HEK293 (cell line): Measurements from ENCODE around the gene CLIC3.

Source experiments
- CTCF ChIA-PET: fragments of 350-600 bp; formaldehyde crosslinking; extraction: SDS; loops from one replicate; lab custom pipeline; 2021; ENCODE audit warnings: antibody characterized with exemption; lab: Yijun Ruan, JAX
- POLR2A ChIA-PET: fragments of 300-600 bp; formaldehyde crosslinking; extraction: SDS; loops from one replicate; lab custom pipeline; 2020; ENCODE audit warnings: antibody characterized with exemption, inconsistent platforms; lab: Yijun Ruan, JAX
- H3K27ac ChIP-seq: fragments of 200-500 bp; sonication (Bioruptor generic); 2 replicates; pipeline ENCODE4 v1.5.1; 2014; ENCODE audit warnings: low read depth, low read length, control low read depth, inconsistent platforms; ENCODE audit errors: extremely low read depth
- H3K36me3 ChIP-seq, 2 experiments: fragments of 200-500 bp in 1 of 2; sonication (Bioruptor generic) in 1 of 2; 1 replicate in 1 of 2; 2 replicates in 1 of 2; pipeline ENCODE4 v1.5.1; 2014 to 2017; ENCODE audit warnings: inconsistent platforms in 2 of 2, low read length in 2 of 2; ENCODE audit not compliant: control insufficient read depth in 2 of 2, insufficient read depth in 1 of 2
- H3K4me1 ChIP-seq: fragments of 200-500 bp; sonication (Bioruptor generic); 2 replicates; pipeline ENCODE4 v1.5.1; 2014; ENCODE audit warnings: mild to moderate bottlenecking, low read length, inconsistent platforms; ENCODE audit not compliant: control insufficient read depth, insufficient read depth
- H3K4me3 ChIP-seq: 2 replicates; pipeline ENCODE4 v1.5.1; 2011; ENCODE audit warnings: low read depth, mild to moderate bottlenecking, control low read depth, low read length, moderate library complexity
- H3K9me3 ChIP-seq: fragments of 200-500 bp; sonication (Bioruptor generic); 2 replicates; pipeline ENCODE4 v1.5.1; 2014; ENCODE audit warnings: low read depth, low read length, inconsistent platforms; ENCODE audit not compliant: control insufficient read depth, insufficient read depth
- BCL11B ChIP-seq: fragments of 450-650 bp; formaldehyde crosslinking; IDR thresholded peaks from 2 replicates; pipeline ENCODE4 v1.5.1; 2016; ENCODE audit warnings: low read depth, missing biosample characterization, missing genetic modification characterization
- CTCF ChIP-seq: fragments of 450-650 bp; formaldehyde crosslinking; IDR thresholded peaks from 2 replicates; pipeline ENCODE4 v1.5.1; 2016; ENCODE audit warnings: missing biosample characterization, missing genetic modification characterization
- KLF10 ChIP-seq: fragments of 450-650 bp; IDR thresholded peaks from 2 replicates; pipeline ENCODE4 v1.5.1; 2018; ENCODE audit warnings: missing biosample characterization, mild to moderate bottlenecking, missing genetic modification characterization
- KLF7 ChIP-seq: fragments of 450-650 bp; formaldehyde crosslinking; IDR thresholded peaks from 2 replicates; pipeline ENCODE4 v1.5.1; 2016; ENCODE audit warnings: missing biosample characterization, missing genetic modification characterization, borderline replicate concordance
- OVOL3 ChIP-seq: fragments of 450-650 bp; formaldehyde crosslinking; IDR thresholded peaks from 2 replicates; pipeline ENCODE4 v1.5.1; 2016; ENCODE audit warnings: missing biosample characterization, missing genetic modification characterization
- SP3 ChIP-seq: fragments of 450-650 bp; formaldehyde crosslinking; IDR thresholded peaks from 2 replicates; pipeline ENCODE4 v1.5.1; 2016; ENCODE audit warnings: missing biosample characterization, missing genetic modification characterization
- ZBTB10 ChIP-seq: fragments of 450-650 bp; formaldehyde crosslinking; IDR thresholded peaks from 2 replicates; pipeline ENCODE4 v1.5.1; 2016; ENCODE audit warnings: missing biosample characterization, missing genetic modification characterization
- ZFHX2 ChIP-seq: fragments of 450-650 bp; formaldehyde crosslinking; conservative IDR thresholded peaks from 2 replicates; pipeline ENCODE4 v1.5.1; 2016; ENCODE audit warnings: missing biosample characterization, missing genetic modification characterization
- ZIC2 ChIP-seq: fragments of 450-650 bp; formaldehyde crosslinking; IDR thresholded peaks from 2 replicates; pipeline ENCODE4 v1.5.1; 2016; ENCODE audit warnings: missing biosample characterization, missing genetic modification characterization
- ZNF248 ChIP-seq: fragments of 450-650 bp; formaldehyde crosslinking; IDR thresholded peaks from 2 replicates; pipeline ENCODE4 v1.5.1; 2017; ENCODE audit warnings: missing biosample characterization, missing genetic modification characterization
- ZNF292 ChIP-seq: fragments of 450-650 bp; formaldehyde crosslinking; IDR thresholded peaks from 2 replicates; pipeline ENCODE4 v1.5.1; 2016; ENCODE audit warnings: low read depth, missing biosample characterization, missing genetic modification characterization, borderline replicate concordance
- ZNF433 ChIP-seq: fragments of 450-650 bp; formaldehyde crosslinking; IDR thresholded peaks from 2 replicates; pipeline ENCODE4 v1.5.1; 2016; ENCODE audit warnings: missing biosample characterization, missing genetic modification characterization, low read depth
- ZNF473 ChIP-seq: fragments of 450-650 bp; formaldehyde crosslinking; IDR thresholded peaks from 2 replicates; pipeline ENCODE4 v1.5.1; 2017; ENCODE audit warnings: missing biosample characterization, missing genetic modification characterization
- ZNF518A ChIP-seq: fragments of 450-650 bp; formaldehyde crosslinking; conservative IDR thresholded peaks from 2 replicates; pipeline ENCODE4 v1.5.1; 2016; ENCODE audit warnings: low read depth, missing biosample characterization, missing genetic modification characterization
- ZNF555 ChIP-seq: fragments of 450-650 bp; formaldehyde crosslinking; conservative IDR thresholded peaks from 2 replicates; pipeline ENCODE4 v1.5.1; 2017; ENCODE audit warnings: missing biosample characterization, mild to moderate bottlenecking, missing genetic modification characterization, inconsistent platforms
- ZNF596 ChIP-seq: fragments of 450-650 bp; IDR thresholded peaks from 2 replicates; pipeline ENCODE4 v1.5.0; 2018; ENCODE audit warnings: missing biosample characterization, mild to moderate bottlenecking, missing genetic modification characterization, moderate library complexity
- ZNF629 ChIP-seq: fragments of 450-650 bp; formaldehyde crosslinking; IDR thresholded peaks from 2 replicates; pipeline ENCODE4 v1.5.1; 2017; ENCODE audit warnings: missing biosample characterization, missing genetic modification characterization
- ZNF670 ChIP-seq: fragments of 450-650 bp; formaldehyde crosslinking; IDR thresholded peaks from 2 replicates; pipeline ENCODE4 v1.5.1; 2016; ENCODE audit warnings: missing biosample characterization, missing genetic modification characterization, low read depth
- ZNF768 ChIP-seq: fragments of 450-650 bp; formaldehyde crosslinking; IDR thresholded peaks from 2 replicates; pipeline ENCODE4 v1.5.1; 2018; ENCODE audit warnings: missing biosample characterization, mild to moderate bottlenecking, missing genetic modification characterization
- ZNF830 ChIP-seq: fragments of 450-650 bp; IDR thresholded peaks from 2 replicates; pipeline ENCODE4 v1.5.0; 2018; ENCODE audit warnings: missing biosample characterization, missing genetic modification characterization, low read depth, mild to moderate bottlenecking, moderate library complexity
- ZNF837 ChIP-seq: fragments of 450-650 bp; formaldehyde crosslinking; IDR thresholded peaks from 2 replicates; pipeline ENCODE4 v1.5.1; 2016; ENCODE audit warnings: missing biosample characterization, missing genetic modification characterization
- ZNF843 ChIP-seq: fragments of 450-650 bp; formaldehyde crosslinking; IDR thresholded peaks from 2 replicates; pipeline ENCODE4 v1.5.1; 2016; ENCODE audit warnings: missing biosample characterization, missing genetic modification characterization
- ZXDB ChIP-seq: fragments of 450-650 bp; formaldehyde crosslinking; IDR thresholded peaks from 2 replicates; pipeline ENCODE4 v1.5.1; 2016; ENCODE audit warnings: missing biosample characterization, missing genetic modification characterization
- TF ChIP-seq, protein P1 (sequence below): fragments of 450-650 bp; formaldehyde crosslinking; IDR thresholded peaks from 2 replicates; pipeline ENCODE4 v1.5.1; 2016; ENCODE audit warnings: missing biosample characterization, missing genetic modification characterization
- TF ChIP-seq, protein P2 (sequence below): fragments of 450-650 bp; formaldehyde crosslinking; IDR thresholded peaks from 2 replicates; pipeline ENCODE4 v1.5.1; 2016; ENCODE audit warnings: missing biosample characterization, missing genetic modification characterization

The CLIC3 gene

GRCh38 chr9:136973618-136974617, 22.4 kb downstream of the CLIC3 start:
- no peak overlapping the region for H3K27ac ChIP-seq
- CTCF ChIA-PET: interaction anchor here (0.5 to 3.4 kb wide), 8 partner anchors 18 to 409 kb away, joined by 3 to 22 read pairs (median 3); no protein-coding TSS in a partner anchor
- no peaks in the 10 kb centered on the region for H3K36me3 ChIP-seq
- H3K4me1 ChIP-seq: no peaks in the 10 kb centered on the region
- POLR2A ChIA-PET: interaction anchor here (1.2 kb wide), 1 partner anchor 18 kb away, joined by 6 read pairs; the partner anchor contains the start of gene PAXX
- no peaks in the 10 kb centered on the region for H3K9me3 ChIP-seq
- no peak overlapping the region for H3K4me3 ChIP-seq
- TF ChIP-seq KLF10 (tag by site-specific recombination) (no peak), ZNF433 (tag by site-specific recombination) (no peak), OVOL3 (tag by site-specific recombination) (no peak), ZNF768 (no peak), KLF7 (no peak), ZNF629 (tag by site-specific recombination) (no peak), ZNF473 (tag by site-specific recombination) (no peak), ZNF843 (tag by site-specific recombination) (no peak), ZBTB10 (tag by site-specific recombination) (no peak), ZFHX2 (peak; percentile 50), ZNF670 (no peak), ZNF292 (tag by site-specific recombination) (no peak), ZXDB (no peak), CTCF (tag by site-specific recombination) (no peak), ZNF596 (tag by site-specific recombination) (no peak), ZIC2 (no peak), BCL11B (tag by site-specific recombination) (no peak), ZNF518A (tag by site-specific recombination) (no peak), SP3 (tag by site-specific recombination) (no peak), ZNF248 (tag by site-specific recombination) (no peak), ZNF555 (tag by site-specific recombination) (no peak), ZNF830 (no peak), ZNF837 (tag by site-specific recombination) (no peak)
- TF ChIP-seq, protein P1, sequence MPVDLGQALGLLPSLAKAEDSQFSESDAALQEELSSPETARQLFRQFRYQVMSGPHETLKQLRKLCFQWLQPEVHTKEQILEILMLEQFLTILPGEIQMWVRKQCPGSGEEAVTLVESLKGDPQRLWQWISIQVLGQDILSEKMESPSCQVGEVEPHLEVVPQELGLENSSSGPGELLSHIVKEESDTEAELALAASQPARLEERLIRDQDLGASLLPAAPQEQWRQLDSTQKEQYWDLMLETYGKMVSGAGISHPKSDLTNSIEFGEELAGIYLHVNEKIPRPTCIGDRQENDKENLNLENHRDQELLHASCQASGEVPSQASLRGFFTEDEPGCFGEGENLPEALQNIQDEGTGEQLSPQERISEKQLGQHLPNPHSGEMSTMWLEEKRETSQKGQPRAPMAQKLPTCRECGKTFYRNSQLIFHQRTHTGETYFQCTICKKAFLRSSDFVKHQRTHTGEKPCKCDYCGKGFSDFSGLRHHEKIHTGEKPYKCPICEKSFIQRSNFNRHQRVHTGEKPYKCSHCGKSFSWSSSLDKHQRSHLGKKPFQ (tag by site-specific recombination): no peak
- TF ChIP-seq, protein P2, sequence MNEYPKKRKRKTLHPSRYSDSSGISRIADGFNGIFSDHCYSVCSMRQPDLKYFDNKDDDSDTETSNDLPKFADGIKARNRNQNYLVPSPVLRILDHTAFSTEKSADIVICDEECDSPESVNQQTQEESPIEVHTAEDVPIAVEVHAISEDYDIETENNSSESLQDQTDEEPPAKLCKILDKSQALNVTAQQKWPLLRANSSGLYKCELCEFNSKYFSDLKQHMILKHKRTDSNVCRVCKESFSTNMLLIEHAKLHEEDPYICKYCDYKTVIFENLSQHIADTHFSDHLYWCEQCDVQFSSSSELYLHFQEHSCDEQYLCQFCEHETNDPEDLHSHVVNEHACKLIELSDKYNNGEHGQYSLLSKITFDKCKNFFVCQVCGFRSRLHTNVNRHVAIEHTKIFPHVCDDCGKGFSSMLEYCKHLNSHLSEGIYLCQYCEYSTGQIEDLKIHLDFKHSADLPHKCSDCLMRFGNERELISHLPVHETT (tag by site-specific recombination): no peak
